ENCODE data around the gene CALML3. TPM values are rescaled to one million over a fixed set of nuclear protein-coding genes. Genes with fewer than 3 reads are reported as not detected.

Gene CALML3
- total and polyA plus RNA-seq, 10 of the 15 experiments (the other 5 are each of a cell fraction or from before 2014, with no cell fraction given): not detected

GRCh38 chr10:5530846-5531557, 6.2 kb downstream of the CALML3 start (continued):
- no peak for TF ChIP-seq CTCF (IDR thresholded peaks at IDR 0.05 in 2 of 3, conservative IDR thresholded peaks at IDR 0.05 in 1 of 3; ENCODE audit: control insufficient read depth in 2 of 3, extremely low read depth in 1 of 3, insufficient read depth in 1 of 3, low read depth in 3 of 3, low read length in 3 of 3)
- no peak for TF ChIP-seq IKZF2 (IDR thresholded peaks at IDR 0.05)
- no peak for TF ChIP-seq STAT3 (IDR thresholded peaks at IDR 0.05; ENCODE audit: low read depth, low read length)
- TF ChIP-seq ZZZ3 (IDR thresholded peaks at IDR 0.05; ENCODE audit: control insufficient read depth, insufficient read length, low read depth): no peak
- no peak for TF ChIP-seq PKNOX1 (IDR thresholded peaks at IDR 0.05)
- no peak for TF ChIP-seq NR2C2 (IDR thresholded peaks at IDR 0.05; ENCODE audit: borderline replicate concordance, control insufficient read depth, insufficient read length, low read depth)
- no peak for TF ChIP-seq BCLAF1 (IDR thresholded peaks at IDR 0.05)

All from GM12878 (cell line).